ENCODE results near the gene KCNJ16. TPM values are rescaled to one million over a fixed set of nuclear protein-coding genes. Genes with fewer than 3 reads are reported as not detected.

Gene KCNJ16
- total RNA-seq, 2 experiments from 2014 or later = not detected

DNA sequence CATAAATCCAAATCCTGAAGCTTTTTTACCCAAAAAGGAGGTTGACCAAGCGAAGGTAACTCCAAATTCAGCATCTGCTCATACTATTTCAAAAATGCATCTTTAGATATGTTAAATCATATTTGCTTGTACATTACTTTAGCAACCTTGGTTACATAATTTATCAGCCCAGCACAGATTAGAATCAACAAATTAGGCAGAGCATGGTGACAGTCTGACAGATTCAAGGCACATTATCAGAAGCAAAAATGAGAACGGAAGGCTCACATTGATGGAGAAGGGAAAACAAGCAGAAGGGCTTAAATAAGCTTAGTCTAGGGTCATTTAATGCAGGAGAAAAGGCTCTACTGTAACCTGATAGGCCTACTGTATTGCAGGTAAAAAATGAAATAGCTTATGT lies 90.4 kb downstream of the KCNJ16 start:
- H3K9me3 Mint-ChIP-seq = no peaks in the 10 kb centered on the region
- H3K27me3 Mint-ChIP-seq = peaks cover 46% of the 10 kb centered on the region
- ATAC-seq (ENCODE audit: low read depth) (no peak), DNase-seq (no peak)
- POLR2A ChIA-PET = no interaction called here
- H3K36me3 Mint-ChIP-seq = no peaks in the 10 kb centered on the region
- H3K4me1 Mint-ChIP-seq = peaks cover 13% of the 10 kb centered on the region
- no peak overlapping the region for H3K4me3 Mint-ChIP-seq
- H3K27ac Mint-ChIP-seq = no peak overlapping the region

DNA sequence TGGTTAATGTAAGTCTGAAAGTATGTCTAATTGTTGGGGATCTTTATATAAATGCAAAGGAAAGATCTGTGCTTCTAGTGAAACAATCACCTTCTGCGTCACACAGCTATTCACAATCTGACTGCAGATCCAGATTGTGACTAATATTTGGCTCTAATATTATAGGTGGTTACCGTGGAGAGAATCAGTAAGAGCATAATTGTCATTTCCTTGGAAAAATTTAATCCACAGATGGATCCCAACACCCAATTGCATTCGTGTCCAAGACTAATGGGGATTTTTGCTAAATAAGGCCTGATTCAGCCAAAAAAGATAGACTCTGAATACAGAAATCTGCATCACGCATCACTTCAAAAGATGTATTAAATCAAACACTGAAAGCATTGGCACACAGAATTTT lies 91.6 kb downstream of the KCNJ16 start:
- H3K27me3 Mint-ChIP-seq = peaks cover 55% of the 10 kb centered on the region
- POLR2A ChIA-PET = no interaction called here

DNA sequence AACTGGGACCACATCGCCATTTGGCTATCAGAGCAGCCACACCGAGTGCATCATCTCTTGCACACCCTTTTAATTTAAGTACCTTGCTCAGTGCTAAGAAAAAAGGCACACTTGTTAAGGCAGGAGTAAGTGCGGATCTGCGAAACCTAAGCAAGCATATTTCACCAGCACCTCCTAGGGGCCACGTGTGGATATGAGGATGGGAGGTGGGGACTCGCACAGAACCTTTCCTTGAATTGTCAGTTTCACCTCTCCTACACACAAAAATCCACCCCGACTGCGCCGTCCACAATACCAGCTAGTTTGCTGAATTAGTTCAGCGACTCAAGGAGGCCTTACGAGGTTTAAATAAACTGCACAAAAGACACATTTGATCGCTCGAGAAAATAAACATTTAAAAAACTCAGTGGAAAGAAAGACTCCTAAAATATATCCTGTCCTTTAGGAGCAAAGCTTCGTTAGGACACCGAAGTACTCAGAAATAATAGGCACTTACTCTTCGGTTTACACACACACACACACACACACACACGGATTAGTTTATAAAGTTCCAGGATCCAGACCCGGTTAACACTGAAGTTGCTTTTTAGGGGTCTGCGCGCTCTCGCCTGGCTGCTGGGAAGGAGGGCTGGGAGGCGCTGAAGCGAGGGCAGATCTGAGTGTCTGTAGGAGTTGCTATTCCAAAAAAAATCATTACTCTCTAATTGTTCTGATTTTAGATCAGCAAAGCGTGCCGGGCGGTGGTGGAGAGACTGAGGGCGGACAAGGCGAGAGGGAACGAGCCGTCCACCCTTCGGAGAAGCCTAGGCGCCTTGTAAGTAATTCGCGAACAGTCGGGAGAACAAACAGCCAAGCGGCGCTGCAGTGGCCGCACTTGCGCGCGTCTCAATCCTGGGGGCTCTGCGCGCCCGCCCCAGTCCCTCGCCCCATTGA lies 93.3 kb downstream of the KCNJ16 start:
- Mint-ChIP-seq H3K36me3 (no peaks in the 10 kb centered on the region), H3K27ac (no peak overlapping the region)

More for the DNA sequence above, 91.6 kb downstream of the KCNJ16 start:
- H3K9me3 Mint-ChIP-seq = no peaks in the 10 kb centered on the region
- no peak overlapping the region for H3K4me3 Mint-ChIP-seq
- DNase-seq = no peak
- no peak overlapping the region for H3K27ac Mint-ChIP-seq
- ATAC-seq (ENCODE audit: low read depth) = no peak
- H3K36me3 Mint-ChIP-seq = no peaks in the 10 kb centered on the region
- peaks cover 13% of the 10 kb centered on the region for H3K4me1 Mint-ChIP-seq

DNA sequence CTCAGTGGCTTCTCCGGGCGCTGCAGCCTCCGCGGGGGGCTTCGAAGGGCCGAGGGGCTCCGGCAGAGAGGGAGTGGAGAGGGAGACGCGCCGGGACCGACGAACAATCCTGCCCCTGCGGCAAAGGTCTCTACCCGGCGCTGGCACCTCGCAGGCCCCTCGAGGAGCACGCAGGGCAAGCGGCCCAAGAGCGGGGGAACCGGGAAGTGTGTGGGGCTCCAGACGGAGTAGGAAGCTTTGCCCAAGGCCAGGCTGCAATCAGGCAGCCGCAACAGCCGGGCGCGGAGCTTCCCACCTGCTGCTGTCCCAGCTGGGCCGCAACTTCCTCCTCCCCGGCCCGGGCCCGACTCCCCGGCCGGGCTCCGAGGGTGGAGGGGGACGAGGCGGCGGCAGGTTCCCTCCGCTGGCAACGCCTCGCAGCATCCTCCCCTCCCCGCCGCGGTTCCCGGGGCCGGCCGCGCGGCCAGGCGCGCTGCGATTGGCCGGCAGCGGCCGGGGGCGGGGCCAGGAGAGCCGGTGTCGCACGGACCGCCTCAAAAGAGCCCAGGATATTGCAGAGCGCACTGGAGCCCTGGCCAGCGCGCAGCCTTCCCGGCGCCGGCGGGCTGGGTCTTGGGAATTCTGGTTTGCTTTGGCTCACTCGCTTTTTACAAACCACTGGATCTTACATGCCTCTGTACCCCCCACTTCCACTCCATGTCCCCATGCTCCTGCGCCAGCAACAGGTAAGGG lies 94.1 kb downstream of the KCNJ16 start, which contains the start of gene KCNJ2:
Gene KCNJ2 (plus strand): TSS at position 556 of the 732 bp plus-strand sequence. CDS start 5,508 bp downstream, outside the sequence.
- peak; percentile 98 for ATAC-seq (ENCODE audit: low read depth)
- Mint-ChIP-seq H3K36me3 (no peaks in the 10 kb centered on the region), H3K9me3 (no peaks in the 10 kb centered on the region), H3K4me3 (peak within 1 kb of the TSS; percentile 75), H3K27ac (no peak within 1 kb of the TSS), H3K27me3 (peaks cover 67% of the 10 kb centered on the region), H3K4me1 (peaks cover 13% of the 10 kb centered on the region)
- DNase-seq = peak; percentile 79
- POLR2A ChIA-PET = no interaction called here

More for the DNA sequence above, 93.3 kb downstream of the KCNJ16 start:
- Mint-ChIP-seq H3K9me3 (no peaks in the 10 kb centered on the region), H3K4me3 (peak overlapping the region; percentile 75), H3K27me3 (peaks cover 64% of the 10 kb centered on the region), H3K4me1 (peaks cover 13% of the 10 kb centered on the region)
- POLR2A ChIA-PET = no interaction called here
- ATAC-seq (ENCODE audit: low read depth) (no peak), DNase-seq (no peak)

DNA sequence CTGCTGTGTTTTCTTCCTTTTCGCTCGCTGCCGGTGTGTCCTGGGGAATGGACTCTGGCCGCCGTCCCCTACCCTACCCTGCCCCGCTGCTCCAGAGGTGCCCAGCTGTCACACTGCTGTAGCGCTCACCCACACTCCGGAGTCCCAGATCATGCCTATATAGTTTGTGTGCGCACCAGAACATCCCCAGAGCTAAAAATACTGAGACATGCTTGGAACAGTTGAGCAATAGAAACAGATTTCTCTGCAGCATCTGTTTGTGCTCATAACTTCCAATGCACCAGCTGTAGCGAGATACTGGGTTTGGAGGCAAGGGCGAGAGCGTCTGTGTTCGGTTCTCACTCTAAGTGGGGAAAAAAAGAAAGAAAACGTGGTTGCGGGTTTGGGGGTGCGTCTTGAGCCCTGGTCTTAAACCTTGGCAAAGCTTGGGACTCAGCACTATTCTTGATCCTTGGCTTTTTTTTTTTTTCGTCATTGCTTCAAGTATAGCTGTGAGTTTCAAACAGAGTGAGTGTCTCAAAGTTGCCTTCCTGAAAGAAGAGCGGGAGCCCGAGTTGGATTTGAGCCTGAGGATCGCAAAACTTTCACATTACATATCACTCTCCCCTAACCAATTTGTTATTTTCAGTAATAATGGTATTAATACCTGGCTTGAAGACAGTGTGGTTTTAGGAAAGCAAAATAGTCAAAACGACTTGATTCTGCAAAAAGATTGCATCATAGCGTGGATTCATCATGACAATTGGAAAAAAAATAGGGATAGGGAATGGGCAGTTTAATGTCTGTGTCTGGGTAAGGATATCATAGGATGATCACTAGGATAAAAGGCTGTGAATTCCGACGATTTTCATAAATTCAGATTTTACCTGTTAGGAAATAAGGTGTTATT lies 94.9 kb downstream of the KCNJ16 start:
- Mint-ChIP-seq H3K27ac (no peak overlapping the region), H3K4me3 (peak overlapping the region; percentile 72), H3K27me3 (peaks cover 70% of the 10 kb centered on the region), H3K9me3 (no peaks in the 10 kb centered on the region), H3K4me1 (peaks cover 13% of the 10 kb centered on the region), H3K36me3 (no peaks in the 10 kb centered on the region)
- POLR2A ChIA-PET = no interaction called here
- ATAC-seq (ENCODE audit: low read depth) = no peak
- no peak for DNase-seq

DNA sequence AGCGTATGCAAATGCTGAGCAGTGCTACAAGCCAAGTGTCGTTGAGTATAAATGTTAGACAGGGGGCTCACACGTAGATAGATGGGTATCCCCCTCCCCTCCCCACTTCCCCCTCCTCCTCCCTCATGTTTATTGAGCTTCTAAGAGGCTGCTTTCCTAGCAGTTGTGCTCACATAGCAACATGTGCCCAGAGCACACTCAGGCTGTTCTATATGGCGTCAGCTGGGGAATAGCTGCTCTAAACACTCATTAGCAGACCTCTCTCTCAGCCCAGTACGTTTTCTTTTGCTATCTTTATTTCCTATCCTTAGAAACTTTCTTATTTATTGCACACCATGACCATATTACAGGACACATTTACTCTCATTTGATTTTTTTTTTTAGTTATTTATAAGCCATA lies 96.1 kb downstream of the KCNJ16 start:
- DNase-seq = no peak
- no peak for ATAC-seq (ENCODE audit: low read depth)
- H3K27me3 Mint-ChIP-seq = peaks cover 67% of the 10 kb centered on the region
- no peak overlapping the region for H3K27ac Mint-ChIP-seq
- no peaks in the 10 kb centered on the region for H3K36me3 Mint-ChIP-seq
- POLR2A ChIA-PET = no interaction called here
- H3K9me3 Mint-ChIP-seq = no peaks in the 10 kb centered on the region
- H3K4me1 Mint-ChIP-seq = peaks cover 13% of the 10 kb centered on the region
- no peak overlapping the region for H3K4me3 Mint-ChIP-seq

DNA sequence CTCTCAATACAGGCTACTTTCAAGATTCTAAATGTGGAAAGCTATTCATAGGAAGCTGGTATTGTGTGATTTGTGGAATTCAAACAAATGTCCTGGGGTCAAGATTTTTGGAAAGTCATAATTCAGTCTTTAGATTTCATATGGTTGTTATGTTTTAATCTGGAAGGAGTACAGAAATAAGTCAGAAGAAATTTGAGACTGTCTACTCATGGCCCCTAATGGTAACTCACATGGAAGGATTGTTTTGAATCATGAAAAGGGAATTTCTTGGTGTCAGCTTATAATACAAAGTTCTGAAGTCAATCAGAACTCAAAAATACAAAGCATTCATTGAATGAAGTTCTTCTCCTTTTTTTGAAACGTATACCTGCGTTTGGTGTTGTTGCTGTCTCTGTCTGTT lies 97.4 kb downstream of the KCNJ16 start:
- H3K27me3 Mint-ChIP-seq = peaks cover 58% of the 10 kb centered on the region
- H3K9me3 Mint-ChIP-seq = no peaks in the 10 kb centered on the region
- no peak for ATAC-seq (ENCODE audit: low read depth)
- no peak overlapping the region for H3K27ac Mint-ChIP-seq
- no peak for DNase-seq
- POLR2A ChIA-PET = no interaction called here
- H3K36me3 Mint-ChIP-seq = no peaks in the 10 kb centered on the region
- H3K4me3 Mint-ChIP-seq = no peak overlapping the region
- H3K4me1 Mint-ChIP-seq = peaks cover 13% of the 10 kb centered on the region

DNA sequence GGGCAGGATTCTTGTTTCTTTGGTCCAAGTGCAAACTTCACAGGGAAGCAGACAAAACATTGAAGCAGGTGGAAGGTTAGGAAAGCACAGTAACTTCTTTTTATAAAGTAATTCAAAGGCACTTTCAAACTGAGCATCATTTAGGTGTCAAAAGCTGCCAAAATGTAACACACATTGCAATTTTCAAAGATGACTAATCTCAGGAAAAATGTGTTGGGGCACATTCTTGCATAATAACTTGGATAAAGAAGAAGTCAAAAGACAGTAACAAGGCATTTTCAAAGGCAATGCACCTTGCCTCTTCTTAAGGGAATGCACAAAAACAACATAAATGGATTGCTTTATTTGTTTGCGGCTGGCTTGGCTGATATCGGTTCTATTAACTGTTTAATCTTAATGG lies 97.9 kb downstream of the KCNJ16 start:
- no peak for ATAC-seq (ENCODE audit: low read depth)
- H3K27me3 Mint-ChIP-seq = peaks cover 53% of the 10 kb centered on the region
- no peak for DNase-seq
- H3K27ac Mint-ChIP-seq = no peak overlapping the region
- H3K9me3 Mint-ChIP-seq = no peaks in the 10 kb centered on the region
- POLR2A ChIA-PET = no interaction called here
- H3K4me3 Mint-ChIP-seq = no peak overlapping the region
- H3K36me3 Mint-ChIP-seq = no peaks in the 10 kb centered on the region
- H3K4me1 Mint-ChIP-seq = peaks cover 13% of the 10 kb centered on the region

DNA sequence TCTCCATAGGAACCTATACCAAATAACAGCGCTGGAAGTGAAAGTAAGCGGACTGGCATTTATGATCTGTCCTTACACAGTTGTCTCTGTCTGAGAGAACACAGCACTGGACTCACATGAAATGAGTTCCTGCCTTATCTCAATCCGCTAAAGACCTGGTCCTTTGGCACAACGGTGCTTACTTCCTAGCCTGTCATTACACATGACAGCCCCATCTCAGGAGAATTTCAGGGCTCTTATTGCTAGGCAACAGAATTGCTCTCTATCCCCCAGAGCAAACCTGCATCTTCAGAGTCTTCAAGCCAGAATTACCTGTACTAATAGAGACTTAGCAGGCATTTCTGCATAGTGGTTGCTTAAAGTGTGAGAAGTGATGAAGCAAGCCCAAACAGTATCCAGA lies 98.7 kb downstream of the KCNJ16 start:
- no peaks in the 10 kb centered on the region for H3K36me3 Mint-ChIP-seq
- DNase-seq = no peak
- H3K9me3 Mint-ChIP-seq = no peaks in the 10 kb centered on the region
- POLR2A ChIA-PET = no interaction called here
- H3K4me3 Mint-ChIP-seq = no peak overlapping the region
- H3K4me1 Mint-ChIP-seq = peaks cover 9% of the 10 kb centered on the region
- peaks cover 45% of the 10 kb centered on the region for H3K27me3 Mint-ChIP-seq
- ATAC-seq (ENCODE audit: low read depth) = no peak
- H3K27ac Mint-ChIP-seq = no peak overlapping the region

DNA sequence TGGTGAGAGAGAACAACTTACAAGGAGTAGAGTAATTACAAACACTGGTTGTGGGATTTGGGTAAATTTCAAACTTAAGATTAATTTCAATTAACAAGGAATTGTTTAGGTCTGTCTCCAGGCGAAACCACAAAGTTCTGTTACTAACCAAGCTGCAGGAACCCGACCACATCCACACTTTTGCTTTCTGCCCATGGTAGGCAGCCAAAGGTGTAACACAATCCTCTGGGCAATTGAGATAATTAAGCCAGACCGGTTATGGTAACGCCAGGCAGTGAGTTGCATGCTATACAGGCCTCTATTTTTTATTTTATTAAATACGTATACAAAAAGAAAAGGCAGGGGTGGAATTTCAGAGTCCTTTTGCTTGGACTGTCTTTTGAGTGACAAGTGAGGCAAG lies 106.4 kb downstream of the KCNJ16 start:
- Mint-ChIP-seq H3K9me3 (no peaks in the 10 kb centered on the region), H3K4me1 (no peaks in the 10 kb centered on the region), H3K4me3 (no peak overlapping the region), H3K27me3 (peaks cover 4% of the 10 kb centered on the region), H3K36me3 (no peaks in the 10 kb centered on the region), H3K27ac (no peak overlapping the region)
- POLR2A ChIA-PET = no interaction called here
- no peak for ATAC-seq (ENCODE audit: low read depth)
- DNase-seq = no peak

DNA sequence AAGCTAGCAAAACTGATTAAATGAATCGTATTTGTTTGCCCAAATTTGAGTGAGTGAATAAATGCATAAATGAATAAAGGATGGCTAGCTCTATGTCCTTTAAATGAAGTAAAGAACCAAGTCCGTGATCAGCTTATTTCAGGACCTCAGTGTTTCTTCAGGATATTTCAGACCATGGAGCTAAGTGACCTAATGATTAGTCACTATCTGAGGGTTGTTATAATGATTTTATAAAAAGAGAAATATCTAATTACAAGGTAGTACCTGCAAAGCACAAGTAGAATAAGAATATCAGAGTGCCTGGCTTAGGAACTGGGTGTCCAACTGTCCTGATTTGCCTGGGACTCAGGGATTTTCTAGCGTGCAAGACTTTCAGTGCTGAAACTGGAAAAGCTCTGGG lies 106.8 kb downstream of the KCNJ16 start:
- DNase-seq (no peak), ATAC-seq (ENCODE audit: low read depth) (no peak)
- Mint-ChIP-seq H3K36me3 (no peaks in the 10 kb centered on the region), H3K9me3 (no peaks in the 10 kb centered on the region), H3K4me1 (no peaks in the 10 kb centered on the region), H3K27ac (no peak overlapping the region), H3K4me3 (no peak overlapping the region), H3K27me3 (peaks cover 4% of the 10 kb centered on the region)
- POLR2A ChIA-PET = no interaction called here

DNA sequence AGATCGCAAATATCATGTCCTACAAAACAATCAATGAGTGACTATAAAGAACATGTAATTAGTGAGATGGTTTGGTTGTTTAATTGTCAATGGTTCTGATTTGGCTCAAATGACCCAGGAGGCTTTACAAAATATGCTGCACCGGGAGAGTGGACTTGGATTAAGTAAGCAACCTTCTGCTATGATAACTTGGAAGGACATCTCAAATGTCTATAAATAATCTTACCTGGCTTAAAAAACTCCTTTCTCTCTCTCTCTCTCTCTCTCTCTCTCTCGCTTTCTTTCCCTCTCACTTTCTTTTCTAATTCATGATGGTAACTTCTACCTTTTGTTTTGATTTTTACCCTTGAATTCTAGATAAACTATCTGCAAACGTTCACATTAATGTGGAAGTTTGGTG lies 108.5 kb downstream of the KCNJ16 start:
- POLR2A ChIA-PET = no interaction called here

DNA sequence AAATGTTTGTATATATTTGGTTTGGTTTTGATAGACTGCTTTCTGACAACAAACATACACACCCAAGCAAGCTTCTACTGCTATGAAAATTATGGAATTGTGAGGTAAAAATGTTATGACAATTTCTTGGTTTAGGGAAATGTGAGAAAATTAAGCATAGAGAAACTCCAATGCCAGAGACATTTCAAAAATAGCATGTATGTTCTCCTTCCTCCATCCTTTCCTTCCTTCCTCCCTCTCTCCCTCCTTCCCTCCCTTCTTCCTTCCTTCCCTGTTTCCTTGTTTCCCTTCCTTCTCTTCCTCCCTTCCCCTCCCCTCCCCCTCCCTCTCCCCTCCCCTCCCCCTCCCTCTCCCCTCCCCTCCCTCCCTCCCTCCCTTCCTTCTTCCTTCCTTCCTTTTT lies 109.2 kb downstream of the KCNJ16 start:
- no peak for ATAC-seq (ENCODE audit: low read depth)
- H3K9me3 Mint-ChIP-seq = no peaks in the 10 kb centered on the region

More for the DNA sequence above, 108.5 kb downstream of the KCNJ16 start:
- ATAC-seq (ENCODE audit: low read depth) (no peak), DNase-seq (no peak)
- Mint-ChIP-seq H3K4me3 (no peak overlapping the region), H3K27ac (no peak overlapping the region), H3K9me3 (no peaks in the 10 kb centered on the region), H3K36me3 (no peaks in the 10 kb centered on the region), H3K27me3 (peaks cover 4% of the 10 kb centered on the region), H3K4me1 (no peaks in the 10 kb centered on the region)

More for the DNA sequence above, 109.2 kb downstream of the KCNJ16 start:
- Mint-ChIP-seq H3K4me1 (no peaks in the 10 kb centered on the region), H3K27me3 (peaks cover 4% of the 10 kb centered on the region), H3K36me3 (no peaks in the 10 kb centered on the region), H3K27ac (no peak overlapping the region), H3K4me3 (no peak overlapping the region)
- POLR2A ChIA-PET = no interaction called here
- DNase-seq = no peak

Measured in activated naive CD8-positive, alpha-beta T cell treated with anti-CD3 and anti-CD28 coated beads, Interleukin-2, amount 10 ng/mL, durations not matched to agents 7 days and 5 days (primary cell).